Activated T-cell treated with anti-CD3 and anti-CD28 coated beads for 1 hour (primary cell): ENCODE measurements around the gene CEBPG.

Source experiments
- DNase-seq: peaks from one replicate; pipeline ENCODE4 v3.0.0-alpha.2; 2020; ENCODE audit warnings: low read depth

The CEBPG gene

DNA sequence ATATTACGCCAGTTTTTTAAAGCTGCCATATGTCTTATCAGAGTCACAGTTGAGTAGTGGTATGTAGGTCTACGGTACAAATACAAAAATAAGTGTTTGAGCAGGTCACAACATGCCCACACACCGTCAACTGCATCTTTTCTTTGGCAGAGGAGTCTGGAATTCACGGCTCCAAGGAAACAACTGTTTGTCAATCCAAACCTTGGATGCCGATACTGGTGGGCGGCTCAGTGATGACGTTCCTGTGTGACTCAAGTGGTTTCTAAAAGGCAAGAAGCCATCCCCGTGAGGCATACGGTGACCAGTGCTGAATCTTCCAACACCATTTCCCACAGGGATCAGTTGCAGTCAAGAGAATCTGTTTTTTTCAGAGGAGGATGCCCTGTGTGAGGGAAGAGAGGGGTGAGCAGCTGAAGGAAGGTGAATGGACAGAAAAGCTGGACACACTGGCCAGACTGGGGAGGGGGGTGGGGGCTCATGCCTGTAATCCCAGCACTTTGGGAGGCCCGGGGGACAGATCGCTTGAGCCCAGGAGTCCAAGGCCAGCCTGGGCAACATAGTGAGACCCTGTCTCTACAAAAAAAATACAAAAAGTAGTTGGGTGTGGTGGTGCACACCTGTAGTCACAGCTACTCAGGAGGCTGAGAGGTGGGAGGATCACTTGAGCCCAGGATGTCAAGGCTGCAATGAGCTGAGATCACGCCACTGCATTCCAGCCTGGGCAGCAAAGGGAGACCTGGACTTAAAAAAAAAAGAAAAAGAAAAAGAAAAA is 22.8 kb upstream of the CEBPG start:
- no peak for DNase-seq

DNA sequence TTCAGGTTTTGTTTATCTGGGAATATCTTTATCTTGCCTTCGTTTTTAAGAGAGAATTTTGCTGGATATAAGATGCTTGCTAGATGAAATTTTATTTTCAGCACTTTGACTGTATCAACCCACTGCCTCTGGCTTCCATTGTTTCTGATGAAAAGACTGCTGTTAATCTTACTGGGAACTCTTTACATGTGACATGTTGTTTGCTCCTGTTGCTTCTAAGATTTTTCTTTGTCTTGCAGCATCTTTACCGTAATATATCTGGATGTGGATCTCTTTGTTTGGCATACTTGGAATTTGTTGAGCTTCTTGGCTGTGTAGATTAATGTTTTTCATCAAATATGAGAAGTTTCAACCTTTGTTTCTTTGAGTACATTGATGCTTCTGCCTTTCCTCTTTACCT is 18.0 kb upstream of the CEBPG start:
- no peak for DNase-seq

DNA sequence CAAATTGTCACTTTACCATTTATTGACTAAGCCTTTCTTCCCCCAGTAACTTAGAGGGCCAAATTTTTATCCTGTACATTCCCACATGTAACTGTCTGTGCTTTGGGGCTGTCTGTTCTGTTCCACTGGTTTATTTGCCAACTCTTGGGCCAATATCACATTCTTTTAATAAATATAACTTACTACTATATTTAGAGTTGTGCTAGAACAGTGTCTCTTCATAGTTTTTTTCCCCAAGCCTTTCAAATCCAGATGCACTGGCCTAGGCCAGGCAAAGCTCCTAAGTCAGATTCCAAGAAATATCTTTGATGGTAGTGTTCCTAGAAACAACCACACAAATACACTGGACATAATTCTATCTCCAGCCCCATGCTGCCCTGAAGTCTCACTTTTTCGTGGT is 16.0 kb upstream of the CEBPG start:
- no peak for DNase-seq

DNA sequence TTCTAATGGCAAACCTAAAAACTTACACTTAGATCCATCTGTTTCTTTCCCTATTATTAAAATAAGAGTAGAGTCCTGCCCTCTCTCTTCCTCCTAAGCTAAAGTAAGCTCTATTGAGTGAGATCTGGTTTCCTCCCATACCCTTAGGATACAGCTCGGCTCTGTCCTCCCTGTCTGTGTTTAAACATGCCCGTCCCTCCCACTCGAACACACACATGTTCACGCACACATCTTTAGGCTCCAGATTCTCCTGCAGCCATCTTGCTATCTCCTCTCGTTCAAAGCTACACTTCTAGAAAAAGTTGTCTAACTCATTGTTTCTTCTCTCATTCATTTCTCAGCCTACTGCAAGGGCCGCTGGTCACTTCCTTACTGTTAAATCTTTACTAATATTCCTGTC is 15.1 kb upstream of the CEBPG start:
- no peak for DNase-seq

DNA sequence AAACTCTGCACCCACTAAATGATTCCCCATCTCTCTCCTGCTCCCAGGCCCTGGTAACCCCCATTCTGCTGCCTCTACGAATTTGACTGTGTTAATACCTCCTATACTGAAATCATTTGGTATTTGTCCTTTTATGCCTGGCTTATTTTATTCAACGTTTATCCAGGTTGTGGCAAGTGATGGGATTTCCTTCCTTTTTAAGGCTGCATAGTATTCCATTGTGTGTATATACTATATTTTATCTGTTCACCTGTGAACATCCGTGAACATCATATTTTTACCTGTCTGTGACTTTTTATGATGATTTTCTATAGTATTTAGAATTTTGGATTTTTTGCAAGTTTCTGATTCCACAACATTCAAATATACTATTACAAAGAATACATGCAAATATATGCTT is 13.9 kb upstream of the CEBPG start:
- DNase-seq: no peak

DNA sequence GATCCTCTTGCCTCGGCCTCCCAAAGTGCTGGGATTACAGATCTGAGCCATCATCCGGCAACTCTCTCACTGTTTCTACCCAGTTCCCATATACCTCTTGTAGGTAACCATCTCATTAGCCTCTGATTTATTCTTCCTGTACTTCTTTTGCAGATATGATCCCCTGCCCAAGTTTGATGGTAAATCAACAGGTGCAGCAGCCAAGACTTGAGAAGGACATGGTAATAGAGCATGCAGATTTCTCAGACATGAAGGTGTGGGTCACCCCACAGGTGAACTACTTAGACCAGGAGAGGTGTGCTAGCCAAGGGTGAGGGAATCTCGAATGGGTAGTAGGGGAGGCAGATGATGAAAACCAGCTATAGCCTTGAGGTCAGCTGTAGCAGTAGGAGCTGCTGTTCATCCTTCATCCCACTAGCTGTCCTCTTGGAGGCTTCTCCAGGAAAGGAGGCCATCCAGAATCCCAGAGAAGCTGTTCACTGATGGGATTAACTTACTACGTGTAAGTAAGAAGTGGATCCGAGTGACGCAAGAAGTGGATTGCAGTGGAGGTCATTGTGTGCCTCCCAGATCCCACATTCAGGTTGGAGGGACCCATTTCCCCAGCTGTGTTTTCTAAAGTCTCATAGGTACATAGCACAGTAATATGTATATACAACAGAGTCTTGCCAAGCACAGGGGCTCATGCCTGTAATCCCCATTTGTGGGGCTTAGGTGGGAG is 10.8 kb upstream of the CEBPG start:
- no peak for DNase-seq

DNA sequence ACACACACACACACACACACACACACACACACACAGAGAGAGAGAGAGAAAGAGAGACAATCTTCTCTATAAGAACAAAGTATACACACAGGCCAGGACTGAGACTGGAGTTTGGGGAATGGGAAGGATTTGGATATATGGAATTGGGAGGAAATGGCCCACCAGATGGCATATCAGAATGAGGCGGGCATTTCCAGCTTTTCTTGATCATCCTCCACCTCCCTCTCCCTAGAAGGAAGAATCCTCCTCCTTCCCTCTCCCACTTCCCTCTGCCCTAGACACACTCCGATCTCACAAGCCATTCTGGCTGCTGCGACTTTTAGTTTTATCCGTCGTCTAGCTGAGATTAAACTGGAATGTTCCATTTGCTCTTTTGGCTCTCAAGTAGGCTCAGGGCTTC is 10.0 kb upstream of the CEBPG start:
- no peak for DNase-seq

DNA sequence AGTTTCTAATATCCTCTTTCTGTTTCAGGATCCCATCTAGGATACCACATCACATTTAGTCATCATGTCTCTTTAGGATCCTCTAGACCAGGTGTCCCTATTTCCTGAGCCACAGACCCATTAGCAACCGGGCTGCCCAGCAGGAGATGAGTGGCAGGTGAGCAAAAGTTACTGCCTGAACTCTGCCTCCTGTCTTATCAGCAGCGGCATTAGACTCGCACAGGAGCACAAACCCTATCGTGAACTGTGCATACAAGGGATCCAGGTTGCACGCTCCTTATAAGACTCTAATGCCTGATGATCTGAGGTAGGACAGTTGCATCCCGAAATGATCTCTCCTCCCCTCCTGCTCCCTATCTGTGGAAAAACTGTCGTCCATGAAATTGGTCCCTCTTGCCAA is 7.8 kb upstream of the CEBPG start:
- DNase-seq: no peak

DNA sequence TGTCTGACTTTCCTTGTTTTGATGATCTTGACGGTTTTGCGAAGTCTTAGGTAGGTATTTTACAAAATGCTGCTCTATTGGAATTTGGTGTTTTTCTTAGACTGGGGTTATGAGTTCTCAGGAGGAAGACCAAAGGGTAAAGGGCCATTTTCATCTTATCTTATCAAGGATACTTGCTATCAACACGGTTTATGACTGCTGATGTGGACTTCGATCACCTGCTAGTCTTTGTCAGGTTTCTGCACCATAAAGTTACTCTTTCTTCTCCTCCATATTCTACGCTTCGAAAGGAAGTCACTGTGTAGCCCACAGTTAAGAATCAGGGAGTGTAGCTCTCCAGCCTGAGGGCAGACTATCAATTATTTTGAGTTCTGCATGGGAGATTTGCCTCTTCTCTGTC is 7.4 kb upstream of the CEBPG start:
- no peak for DNase-seq

DNA sequence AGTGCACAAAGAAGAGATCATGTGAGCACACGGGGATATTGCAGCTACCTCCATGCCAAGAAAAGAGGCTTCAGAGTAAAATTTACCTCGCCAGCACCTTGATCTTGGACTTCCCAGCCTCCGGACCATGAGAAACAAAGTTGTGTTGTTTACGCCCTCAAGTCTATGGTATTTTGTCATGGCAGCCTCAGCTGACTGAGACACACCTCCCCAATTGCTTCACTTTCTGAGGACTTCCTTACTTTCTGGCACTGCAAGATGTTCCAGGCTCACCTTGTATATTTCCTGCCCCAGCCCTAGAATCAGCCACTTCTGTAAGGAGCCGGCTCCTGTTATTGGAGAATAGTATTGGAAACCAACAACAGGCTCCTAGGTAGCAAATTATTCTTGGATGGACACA is 6.6 kb upstream of the CEBPG start:
- no peak for DNase-seq

DNA sequence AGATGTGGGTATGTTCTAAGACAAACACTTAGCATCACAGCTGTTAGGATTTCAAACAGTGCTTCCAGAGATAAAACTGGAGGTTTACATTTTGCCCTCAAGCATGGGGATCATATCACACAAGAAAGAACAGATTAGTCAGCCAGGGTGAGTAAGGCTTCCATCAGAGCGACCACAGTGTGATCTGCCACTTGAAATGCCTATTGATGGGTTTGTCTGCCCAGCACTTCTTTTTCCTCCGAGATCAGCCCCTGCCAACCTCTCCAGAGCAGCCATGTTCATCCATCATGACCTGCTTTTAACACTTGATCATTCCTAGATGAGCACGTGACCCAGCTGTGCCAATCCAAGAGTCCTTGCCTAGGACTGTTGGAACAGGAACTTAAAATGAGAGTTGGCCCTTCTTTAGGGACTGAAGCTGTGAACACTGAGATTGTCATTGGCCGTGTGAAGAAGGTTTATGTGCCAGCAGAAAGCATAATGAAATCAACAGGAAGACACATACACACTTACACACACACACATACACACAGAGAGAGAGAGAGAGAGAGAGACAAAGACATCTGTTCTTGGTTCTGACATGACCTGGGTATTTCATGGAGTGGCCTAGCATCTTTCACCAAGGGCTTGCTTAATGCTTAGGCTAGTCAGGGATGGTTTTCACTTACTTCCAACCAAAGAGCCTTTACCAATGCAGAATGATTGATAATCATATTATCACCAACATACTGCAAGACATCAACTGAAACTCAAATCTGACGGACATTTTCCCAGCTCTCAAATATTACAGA is 5.2 kb upstream of the CEBPG start:
- DNase-seq: no peak

DNA sequence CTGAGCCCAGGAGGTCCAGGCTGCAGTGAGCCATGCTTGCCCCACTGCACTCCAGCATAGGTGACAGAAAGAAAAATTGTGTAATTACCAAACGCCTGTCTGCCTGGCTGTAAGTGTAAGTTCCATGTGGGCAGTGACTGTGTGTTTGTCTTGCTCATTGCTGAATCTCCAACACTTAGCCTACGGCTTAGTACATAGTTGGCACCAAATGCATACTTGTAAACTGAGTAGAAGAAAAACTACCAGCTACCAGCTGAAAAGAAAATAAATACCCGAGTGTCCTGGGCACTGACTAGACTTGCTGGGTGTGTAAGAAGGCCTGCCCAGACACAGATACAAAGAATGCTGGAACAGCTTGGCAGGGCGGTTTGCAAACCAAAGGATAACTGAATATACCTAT is 2.7 kb upstream of the CEBPG start:
- DNase-seq: no peak

DNA sequence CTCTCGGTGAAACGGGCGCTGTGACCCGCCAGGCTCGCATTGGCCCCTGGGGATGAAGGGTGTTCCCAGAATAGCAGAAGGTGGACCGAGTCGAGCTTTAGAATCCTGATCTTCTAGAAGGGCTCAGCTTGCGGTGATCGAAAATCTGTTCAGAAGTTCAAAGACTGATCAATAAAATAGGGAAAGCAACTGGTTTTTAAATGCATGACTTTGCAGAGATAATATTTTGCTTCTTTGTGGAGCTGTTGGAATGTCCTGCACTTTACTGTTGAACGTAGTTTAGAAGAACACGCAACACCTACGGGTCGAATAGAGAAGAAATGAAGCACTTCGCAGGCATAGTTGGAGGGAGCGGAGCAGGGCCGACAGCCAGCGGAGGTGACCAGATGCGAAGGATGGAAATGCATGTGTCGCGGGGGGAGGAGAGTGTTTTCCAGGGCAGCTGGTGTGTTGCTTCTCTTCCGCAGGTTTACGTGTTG is 766 bp downstream of the CEBPG start:
- no peak for DNase-seq

DNA sequence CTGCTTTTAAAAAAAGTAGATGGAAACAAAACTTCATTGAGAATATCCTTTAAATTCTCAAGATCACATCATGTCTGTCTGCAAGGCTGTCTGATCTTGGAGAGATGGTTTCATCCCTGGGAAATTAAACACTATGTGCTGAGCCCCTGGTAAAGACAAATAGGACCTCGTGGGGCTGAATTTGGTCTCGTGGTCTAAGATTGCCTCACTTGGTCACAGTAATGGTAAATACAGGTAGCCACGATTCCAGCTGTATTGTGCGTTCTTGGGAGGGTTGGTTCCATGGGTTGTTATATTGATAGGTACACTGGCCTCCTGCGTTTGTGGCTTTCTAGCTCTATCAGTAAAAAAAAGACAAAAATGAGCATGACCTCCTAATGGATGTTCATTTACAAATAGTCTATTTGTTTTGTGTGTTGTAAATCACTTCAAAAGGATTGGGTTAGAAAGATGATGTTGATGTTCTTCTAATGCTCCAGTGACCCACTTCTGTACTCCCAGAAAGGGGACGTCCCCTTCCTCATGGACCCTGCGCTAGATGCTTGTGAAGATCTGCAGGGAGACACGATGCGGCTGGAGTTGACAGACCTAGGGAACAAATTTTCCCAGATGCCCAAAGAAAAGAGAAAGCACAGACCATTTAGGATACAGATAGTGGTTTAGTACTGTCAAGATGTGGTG is 1.8 kb downstream of the CEBPG start:
- no peak for DNase-seq

DNA sequence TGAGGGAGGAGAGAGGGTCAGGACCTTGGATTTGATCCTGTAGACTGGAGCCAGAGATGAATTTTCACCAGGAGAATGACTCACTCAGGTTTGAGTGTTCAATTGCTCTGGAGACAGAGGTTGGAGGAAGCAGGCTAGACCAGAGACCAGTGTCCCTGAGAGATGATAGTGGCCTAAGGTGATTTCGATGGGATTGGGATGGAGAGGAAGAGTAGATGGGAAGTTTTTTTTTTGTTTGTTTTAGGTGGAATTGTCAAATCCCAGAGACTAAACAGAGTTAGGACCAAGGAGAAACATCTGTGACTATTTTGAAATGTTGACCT is 2.3 kb downstream of the CEBPG start:
- DNase-seq: no peak

DNA sequence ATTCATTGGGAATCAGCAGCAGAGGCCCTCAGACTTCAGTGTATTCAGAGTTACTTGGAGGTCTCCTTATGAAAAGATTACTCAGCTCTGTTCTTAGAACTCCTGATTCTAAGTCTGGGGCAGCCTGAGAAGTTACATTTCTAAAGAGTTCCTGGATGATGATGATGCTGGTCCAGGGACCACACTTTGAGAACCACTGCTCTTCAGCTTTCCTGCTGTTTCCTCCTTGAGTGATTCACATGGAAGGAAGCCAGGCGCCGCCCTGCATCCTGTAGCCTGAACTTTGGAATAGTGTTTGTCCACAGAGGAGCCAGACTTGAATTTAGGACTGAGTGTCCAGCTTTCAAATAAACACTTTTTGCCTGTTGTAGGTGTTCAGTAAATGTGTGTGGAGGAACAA is 2.9 kb downstream of the CEBPG start:
- no peak for DNase-seq

DNA sequence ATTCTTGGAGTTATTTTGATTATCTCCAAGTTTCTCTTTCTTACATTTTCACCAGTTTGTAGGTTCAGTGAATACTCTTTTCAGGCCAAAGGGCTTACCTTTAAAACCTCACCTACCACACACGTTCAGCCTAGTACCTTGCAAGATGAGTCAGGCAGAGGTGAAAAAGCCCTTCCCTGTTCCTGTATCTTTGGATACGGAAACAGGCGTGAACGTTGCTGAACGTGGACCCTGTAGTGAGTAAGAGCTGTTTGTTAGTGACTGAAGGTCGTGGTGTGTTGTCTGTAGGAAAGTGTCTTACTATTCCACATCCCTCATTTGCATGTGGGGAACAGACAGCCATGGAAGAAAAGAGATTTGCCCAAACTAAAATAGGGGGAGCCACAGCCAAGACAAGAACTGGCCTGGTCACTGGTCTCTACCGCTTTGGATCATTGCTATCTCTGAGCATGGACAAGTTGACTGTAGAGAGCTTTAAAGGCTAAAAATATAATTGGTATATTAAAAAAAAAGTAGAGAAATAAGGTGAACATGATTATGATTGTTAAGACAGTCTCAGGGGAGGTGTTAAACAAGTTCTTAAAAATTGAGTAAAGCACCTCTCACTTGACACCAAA is 3.5 kb downstream of the CEBPG start:
- no peak for DNase-seq

DNA sequence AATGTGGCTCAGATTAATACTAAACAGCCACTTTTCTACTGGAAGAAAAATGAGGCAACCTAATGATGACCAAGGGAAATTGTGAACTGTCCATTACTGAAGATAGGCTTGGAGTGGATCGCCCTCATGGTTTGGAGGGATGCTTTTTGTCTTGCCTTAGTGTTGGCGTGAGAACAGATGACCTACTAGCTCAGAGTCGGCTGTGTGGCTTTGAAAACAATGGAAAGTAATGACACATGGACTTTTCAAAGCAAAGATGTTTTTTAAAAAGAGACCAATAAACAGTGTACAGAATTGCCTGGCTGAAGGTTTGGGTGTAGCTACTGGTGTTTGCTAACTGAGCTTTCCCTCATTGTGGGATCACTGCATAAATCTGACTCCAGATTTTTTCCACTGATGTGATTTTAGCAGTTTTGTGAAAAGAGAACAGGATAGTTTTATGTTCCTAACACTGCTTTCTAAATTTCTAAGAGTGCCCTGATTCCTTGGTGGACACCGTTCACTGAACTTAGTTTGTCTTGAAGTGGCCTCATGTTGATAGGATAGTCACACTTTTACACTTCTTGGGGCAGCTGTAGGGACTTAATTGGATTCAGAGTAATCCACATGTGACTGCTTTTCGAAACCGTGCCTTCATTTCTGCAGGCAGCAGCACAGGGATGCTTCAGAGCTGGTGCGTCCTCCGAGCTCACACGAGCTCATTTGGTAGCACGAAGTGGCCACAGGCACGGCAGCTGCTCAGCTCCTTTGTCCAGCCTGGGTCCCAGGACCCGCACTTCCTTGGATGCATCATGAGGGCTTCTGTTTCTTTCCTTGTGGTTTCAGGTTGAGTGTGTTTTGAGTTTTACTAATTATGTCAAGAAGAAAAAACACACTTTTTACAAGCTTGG is 4.3 kb downstream of the CEBPG start:
- DNase-seq: no peak

DNA sequence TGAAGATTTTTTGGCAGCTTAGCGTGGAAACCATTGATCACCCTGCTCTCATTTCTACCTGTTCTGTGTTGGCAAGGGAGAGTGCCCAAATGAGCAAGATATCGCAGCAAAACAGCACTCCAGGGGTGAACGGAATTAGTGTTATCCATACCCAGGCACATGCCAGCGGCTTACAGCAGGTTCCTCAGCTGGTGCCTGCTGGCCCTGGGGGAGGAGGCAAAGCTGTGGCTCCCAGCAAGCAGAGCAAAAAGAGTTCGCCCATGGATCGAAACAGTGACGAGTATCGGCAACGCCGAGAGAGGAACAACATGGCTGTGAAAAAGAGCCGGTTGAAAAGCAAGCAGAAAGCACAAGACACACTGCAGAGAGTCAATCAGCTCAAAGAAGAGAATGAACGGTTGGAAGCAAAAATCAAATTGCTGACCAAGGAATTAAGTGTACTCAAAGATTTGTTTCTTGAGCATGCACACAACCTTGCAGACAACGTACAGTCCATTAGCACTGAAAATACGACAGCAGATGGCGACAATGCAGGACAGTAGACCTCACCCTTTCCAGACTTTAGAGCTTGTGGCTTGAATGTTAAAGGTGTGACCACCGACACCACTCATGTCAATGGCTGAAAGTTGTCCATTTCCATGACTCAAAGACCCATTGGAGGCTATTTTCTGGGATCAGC is 5.8 kb downstream of the CEBPG start:
- no peak for DNase-seq

DNA sequence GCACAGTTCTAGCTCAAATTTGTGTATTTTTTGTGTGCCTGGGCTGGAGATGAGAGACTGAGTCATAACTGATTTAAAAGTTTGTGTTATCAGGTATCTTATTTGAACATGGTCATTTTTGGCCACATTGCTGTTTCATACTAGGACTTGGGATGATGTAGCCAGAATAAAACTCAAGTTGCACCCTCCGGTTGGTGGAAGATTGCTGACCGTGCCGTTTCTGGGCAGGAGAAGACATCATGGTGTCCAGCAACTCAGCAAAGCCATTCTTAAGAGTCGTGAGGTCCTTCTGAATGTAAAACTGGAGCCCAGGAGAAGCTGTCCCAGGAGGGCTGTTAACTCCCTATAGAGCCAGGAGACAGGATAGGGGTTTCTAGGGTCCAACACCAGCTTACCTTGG is 7.6 kb downstream of the CEBPG start:
- DNase-seq: no peak
